Sciatic nerve (tissue), 2 donors: ENCODE results near the gene GPR83. TPM values are rescaled to one million over a fixed set of nuclear protein-coding genes. Genes with fewer than 3 reads are reported as not detected.

ENCODE experiments used
- ATAC-seq: fragments of 200-7000 bp; cut with Tn5 transposase; one replicate; pipeline ENCODE4 v1.9.1; 2020; ENCODE audit warnings: mild to moderate bottlenecking, moderate library complexity
- DNase-seq: peaks from one replicate; pipeline ENCODE4 v3.0.0-alpha.2; 2020; ENCODE audit warnings: low spot score
- intact Hi-C: fragments of 100-400 bp; cut with DNase I; formaldehyde crosslinking; loops from one replicate; pipeline ENCODE4 v1.14.2; 2022
- total RNA-seq: library from RNA; stranded (reverse); fragmentation: NEBNext Ultra II Directional; extraction: Animal tissue kit (Norgen Biotek cat#: 25700); gene quantifications from one replicate; pipeline ENCODE4 v1.2.1, GENCODE V29; 2021
- donor health status: DM: no; HTN: no; CAD: no.
- donor health status: DM: no; HTN: no; CAD: no.

The GPR83 gene
- total RNA-seq = 0.62 TPM

DNA sequence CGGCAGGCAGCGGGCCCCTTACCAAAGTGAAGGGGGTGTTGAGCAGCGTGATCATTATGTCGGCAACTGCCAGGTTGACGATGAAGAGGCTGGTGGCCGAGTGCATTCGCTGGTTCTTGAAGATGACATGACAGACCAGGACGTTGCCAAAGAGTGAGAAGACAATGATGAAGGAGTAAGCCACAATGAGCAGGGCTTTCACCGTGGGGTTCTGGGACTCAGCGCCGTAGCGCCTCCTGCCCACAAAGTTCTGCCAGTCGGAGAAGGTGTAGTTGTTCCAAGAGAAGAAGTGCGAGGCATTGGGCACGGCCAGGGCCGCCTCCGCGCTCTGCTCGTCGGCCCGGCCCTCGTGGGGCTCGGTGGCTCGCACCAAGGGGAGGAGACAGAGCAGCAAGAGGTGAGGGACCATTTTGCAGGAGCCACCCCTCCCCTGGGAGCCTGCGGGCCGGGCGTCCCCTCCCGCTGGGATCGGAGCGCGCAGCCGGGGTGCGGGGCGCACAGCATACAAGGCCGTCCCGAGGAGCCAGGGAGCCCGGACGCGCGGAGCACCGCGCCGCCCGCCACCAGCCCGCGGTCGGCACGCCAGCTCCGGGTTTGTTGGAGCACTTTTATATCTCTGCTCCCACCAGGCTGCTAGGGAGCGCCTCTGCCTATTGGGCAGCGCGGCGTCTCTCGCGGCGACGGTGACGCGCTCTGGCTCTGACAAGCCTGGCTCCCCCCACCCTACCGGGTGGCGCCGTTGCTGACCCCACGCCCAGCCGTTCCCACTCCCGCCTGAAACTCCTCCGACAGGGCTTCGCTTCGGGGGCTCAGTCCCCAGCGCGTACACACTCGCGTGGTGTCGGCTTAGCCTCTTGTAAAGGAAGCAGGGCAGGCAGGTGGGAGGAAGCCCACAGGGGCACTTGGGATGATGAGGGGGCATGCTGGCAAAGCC, at the start of gene GPR83:
Gene GPR83, minus strand, starts transcription at position 581 of the 934 bp plus-strand sequence. Its CDS starts 172 bp downstream, at position 409.
- intact Hi-C loops = no loop called here
- peak; percentile 64 for ATAC-seq
- DNase-seq = no peak

DNA sequence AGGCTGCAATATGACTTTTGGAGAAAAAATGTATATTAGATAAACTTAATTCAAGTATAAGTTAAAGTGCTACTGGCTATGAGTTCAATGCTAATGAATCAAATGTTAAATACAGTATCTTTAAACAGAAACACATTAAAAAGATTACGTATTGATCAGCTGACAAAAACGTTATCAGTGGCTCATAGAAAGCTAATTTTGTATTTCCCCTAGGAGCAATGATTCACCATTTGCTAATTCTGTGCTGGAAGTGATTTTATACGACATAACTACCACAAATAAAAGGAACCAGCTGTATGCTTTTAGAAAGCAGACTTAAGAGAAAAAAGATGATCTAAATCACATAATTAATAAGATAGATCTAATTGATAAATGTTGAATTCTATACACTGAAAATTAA, 48.8 kb upstream of the GPR83 start:
- DNase-seq (no peak), ATAC-seq (no peak)
- intact Hi-C loops = no loop called here

DNA sequence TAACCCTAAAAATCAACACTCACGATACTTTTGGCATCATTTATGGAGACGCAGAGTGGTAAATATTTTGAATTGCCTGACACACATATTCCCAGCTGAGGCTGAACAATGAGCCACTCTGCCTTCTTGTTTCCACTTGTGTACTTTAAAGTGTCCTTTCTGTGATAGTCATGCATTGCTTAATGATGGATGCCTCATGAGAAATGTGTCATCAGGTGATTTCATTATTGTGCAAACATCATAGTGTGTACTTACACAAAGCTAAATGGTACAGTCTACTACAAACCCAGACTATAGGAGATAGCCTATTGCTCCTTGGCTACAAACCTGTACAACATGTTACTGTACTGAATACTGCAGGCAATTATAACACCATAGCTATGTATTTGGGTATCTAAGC, 48.2 kb upstream of the GPR83 start:
- DNase-seq (no peak), ATAC-seq (no peak)
- intact Hi-C loops = no loop called here

DNA sequence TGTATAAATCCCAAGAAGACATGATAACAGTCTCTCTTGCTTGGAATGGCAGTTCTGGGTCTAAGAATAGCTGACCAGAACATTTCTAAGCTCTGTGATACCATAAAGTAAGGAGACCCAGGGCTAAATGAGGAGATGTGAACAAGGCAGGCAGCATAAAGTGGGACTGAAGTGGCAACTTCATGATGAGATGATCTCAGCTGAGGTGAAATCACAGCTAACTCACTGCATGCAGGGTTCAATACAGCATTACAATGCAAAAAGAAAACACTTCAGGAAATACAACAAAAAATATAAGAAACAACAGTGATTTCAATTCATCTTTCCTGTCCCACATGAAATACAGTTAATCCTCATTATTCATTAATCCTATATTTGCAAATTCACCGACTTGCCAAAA, 47.8 kb upstream of the GPR83 start:
- intact Hi-C loops = no loop called here
- ATAC-seq (no peak), DNase-seq (no peak)

DNA sequence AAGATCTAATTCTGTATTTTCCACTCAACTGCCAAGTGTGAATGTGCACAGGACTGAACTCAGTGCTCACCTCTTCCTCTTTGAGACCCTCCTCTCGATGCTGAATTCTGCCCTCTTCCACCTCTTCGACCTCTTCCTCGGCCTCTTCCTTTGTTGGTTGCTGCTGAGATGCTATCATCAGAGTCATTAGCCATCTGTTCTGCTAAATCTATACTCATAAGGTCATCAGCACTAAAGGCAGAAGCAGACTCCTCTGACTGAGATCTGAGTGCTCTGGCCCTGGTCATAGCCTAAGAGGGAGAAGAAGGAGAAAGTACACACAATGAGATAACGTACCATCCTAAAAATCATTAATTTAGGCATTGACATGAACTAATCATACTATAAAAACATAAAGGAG, 45.9 kb upstream of the GPR83 start:
- no peak for ATAC-seq
- DNase-seq = no peak
- intact Hi-C loops = no loop called here

DNA sequence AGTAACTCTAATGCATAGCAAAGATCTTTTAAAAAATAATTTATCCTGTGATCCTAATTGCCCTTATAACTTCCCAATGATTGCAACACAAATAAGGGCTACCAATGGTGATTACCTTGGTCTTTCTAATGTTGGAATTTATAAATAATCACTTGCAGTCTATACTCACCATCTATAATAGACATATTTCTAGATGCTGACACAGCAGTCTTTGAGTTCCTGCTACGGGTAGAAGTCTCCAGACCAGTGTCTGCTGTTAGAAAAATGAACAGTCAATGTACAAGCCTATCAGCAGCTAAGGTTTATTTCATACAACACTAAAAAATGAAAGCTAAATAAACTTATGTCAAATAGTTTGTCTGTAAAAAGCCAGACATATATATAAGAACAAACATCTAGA, 44.4 kb upstream of the GPR83 start:
- DNase-seq = no peak
- ATAC-seq = no peak
- intact Hi-C loops = no loop called here

DNA sequence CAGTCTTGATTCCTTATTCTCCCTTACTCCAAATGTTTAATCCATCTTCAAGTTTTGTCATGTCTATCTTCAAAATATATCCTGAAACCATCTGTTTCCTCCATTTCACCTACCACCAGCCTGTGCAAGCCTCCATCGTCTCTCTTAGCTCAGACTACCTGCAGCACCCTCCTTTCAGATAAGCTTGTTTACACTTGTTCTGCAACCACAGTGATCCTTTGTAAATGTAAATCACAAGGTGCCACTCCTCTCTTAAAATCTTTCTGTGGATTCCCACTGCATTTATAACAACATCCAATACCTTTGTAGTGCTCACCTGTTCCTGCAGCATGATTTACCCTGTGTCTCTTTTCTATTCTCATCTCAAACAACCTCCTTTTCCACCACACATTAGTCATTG, 31.8 kb upstream of the GPR83 start:
- ATAC-seq (no peak), DNase-seq (no peak)
- intact Hi-C loops = no loop called here

DNA sequence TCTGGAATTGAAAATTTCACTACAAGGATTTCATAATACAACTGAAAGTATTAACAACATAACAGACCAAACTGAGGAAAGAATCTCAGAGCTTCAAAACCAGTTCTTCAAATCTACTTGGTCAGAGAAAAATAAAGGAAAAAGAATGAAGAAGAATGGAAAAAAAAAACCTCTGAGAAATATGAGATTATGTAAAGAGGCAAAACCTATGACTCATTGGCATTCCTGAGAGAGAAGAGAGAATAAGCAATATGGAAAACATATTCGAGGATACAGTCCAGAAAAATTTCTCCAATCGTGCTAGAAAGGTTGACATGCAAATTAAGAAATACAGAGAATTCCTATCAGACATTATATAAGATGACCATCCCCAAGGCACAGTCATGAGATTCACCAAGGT, 23.4 kb upstream of the GPR83 start:
- ATAC-seq (no peak), DNase-seq (no peak)
- intact Hi-C loops = no loop called here

DNA sequence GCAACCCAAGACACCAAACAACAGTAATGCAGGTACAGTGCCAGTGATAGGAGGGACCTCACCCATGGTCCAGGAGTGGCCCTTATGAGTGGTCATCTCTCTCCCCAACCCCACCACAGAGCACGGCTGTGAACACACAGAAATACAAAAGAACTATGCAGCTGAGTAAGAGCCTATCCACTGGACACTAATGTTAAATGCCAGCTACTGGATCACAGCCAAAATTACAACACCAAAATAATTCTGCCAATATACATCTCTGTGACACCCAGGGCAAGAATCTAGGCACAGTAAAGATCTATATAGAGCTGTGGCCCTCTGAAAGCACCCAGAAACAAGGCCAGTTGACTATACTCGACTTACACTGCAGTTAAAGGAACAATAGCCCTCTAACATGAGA, 22.8 kb upstream of the GPR83 start:
- DNase-seq (no peak), ATAC-seq (no peak)
- intact Hi-C loops = no loop called here

DNA sequence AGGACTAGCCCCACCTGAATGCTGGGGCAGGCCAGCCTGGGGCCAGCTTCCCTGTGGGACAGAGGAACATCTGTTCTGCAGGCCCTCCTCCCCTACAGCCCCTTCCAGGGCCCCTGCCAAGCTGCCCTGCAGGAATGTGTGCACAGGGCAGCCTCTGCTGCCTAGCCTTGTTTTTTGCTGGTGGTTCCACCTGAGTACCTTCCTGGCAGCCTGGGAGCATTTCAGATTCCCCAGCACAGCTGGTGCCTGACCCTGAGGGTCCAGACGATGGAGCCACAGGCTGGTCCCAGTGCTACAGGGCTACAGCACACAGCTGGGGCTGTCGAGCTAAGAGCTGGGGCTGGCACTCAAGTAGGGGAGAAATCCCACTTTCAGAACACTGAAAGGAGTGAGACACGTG, 22.3 kb upstream of the GPR83 start:
- intact Hi-C loops = no loop called here
- ATAC-seq (no peak), DNase-seq (no peak)

DNA sequence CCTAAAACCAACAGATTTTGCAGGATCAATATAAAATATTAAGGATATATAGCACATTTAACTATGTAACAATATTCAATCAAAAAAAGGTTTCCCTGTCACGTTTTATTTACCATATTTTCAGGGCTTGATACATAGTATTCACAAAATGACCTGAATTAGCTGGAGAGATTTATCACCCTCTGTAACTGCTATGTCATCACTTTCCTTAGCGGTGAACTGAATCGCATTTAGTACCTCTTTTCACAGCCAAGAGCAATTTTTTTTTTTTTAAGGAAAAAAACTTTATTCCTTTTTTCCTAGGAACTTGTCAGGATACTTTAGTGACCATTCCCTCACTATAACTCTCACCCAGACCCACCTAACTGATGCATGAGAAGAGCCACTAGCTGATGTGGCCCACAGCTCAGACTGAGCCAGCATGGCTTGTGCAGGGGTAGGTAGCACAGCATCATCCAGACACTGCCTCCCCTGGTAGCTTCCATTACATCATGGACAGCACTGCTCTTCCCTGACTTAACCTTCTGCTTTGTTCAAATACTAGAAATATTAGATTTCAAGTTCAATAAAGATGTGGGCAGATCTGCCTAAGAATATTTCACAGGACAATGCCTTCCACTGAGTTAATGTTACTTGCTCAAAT, 17.0 kb upstream of the GPR83 start:
- intact Hi-C loops = no loop called here
- no peak for ATAC-seq
- DNase-seq = no peak

DNA sequence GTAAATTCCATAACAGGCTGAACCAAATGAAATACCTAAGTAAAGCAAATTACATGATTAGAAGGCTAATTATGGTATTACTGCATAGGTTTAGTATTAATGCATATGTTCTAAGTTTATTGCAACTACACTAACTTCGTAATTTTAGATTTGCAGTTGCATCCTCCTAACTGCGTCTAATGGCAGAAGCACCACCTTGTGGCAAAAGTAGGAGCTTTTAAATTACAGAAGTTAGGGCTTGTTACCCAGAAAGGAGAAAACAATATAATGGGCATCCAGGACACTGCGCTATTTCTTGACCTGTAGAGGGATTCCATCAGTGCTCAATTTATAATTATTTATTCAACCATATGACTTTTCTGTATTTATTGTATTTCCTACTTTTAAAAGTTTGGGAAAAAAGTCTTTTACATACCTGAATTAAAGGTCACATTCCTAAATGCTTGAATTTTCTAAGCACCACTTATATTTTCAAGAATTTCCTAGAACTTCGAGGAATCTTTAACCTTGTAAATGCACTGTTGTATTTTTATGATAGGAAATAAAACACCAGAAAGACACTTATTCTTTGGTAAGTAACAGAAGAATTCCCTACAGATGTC, 16.3 kb upstream of the GPR83 start:
- ATAC-seq (peak; percentile 79), DNase-seq (no peak)
- intact Hi-C loops = no loop called here

DNA sequence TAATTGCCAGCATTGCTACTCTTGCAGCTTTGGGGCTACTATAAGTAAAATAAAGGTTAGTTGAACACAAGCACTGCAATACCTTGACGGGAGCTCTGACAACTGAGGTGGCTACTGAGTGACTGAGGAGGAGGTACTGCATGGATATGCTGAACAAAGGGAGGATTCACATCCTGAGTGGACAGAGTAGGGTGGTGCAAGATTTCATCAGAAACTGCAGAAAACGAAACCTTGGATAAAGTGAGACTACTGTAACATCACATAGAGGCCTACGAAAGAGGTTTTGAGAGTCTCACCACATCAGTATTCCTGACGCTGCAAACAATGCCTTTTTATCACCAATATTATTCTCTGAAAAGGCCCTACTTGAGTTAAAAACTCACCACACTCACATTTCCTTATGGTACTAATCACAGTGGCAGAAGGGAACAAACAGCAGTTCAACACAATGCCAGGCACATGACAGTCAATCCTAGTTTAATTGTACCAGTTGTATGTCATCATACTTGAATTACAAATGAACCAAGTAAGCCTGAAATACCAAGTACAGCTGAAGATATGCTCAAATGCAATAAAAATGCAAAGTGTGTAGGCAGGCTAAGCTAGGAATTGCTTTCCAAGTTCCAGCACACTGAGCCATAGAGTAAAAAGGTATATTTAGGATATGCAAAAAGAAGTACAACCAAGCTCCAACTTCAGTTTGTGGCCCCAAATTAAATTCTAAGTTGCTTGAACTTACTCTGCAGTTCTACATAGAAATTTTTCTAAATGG, 4.0 kb upstream of the GPR83 start:
- DNase-seq (no peak), ATAC-seq (no peak)
- intact Hi-C loops = no loop called here

DNA sequence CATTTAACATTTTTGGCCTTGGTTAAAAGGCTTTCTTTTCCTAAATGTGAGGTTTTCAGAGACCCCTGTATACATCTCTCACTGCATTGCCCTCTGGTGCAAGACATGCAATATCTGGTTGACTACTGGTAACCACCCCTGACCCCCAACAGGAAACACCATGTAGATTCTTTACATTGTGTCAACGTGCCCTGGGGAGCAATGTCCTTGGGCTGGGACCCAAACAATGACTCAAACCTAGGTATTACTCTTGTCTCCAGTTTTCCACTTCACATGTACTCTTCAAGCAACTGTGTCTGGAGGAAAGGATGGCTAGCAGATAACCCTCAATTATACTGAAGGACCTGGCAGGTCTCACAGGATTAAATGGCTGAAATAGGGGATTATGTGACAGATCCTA, 1.1 kb upstream of the GPR83 start:
- intact Hi-C loops = no loop called here
- DNase-seq = no peak
- no peak for ATAC-seq

DNA sequence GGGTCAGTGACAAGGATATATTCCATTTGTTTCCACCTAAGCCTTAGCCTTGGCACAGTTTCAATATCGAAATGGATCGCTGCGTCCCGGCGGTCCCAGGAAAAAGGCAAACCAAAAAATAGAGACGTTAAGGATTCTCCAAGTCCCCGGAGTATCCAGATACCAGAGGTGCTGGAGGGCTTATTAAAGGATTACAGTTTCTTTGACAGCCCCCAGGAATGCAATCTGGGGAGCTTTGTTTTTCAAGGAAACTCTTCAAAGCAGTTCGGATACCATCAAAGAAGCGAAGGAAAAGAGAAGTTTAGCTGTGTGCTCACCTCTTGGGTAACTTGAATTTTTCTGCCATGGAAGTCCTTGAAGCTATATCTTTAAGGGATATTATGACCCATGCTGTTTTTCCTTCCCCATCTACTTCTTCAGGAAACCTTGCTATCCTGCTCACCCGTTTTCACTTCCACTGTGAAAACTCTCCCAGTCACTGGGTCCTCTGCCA, 600 bp upstream of the GPR83 start:
- DNase-seq = no peak
- ATAC-seq = no peak
- intact Hi-C loops = no loop called here

DNA sequence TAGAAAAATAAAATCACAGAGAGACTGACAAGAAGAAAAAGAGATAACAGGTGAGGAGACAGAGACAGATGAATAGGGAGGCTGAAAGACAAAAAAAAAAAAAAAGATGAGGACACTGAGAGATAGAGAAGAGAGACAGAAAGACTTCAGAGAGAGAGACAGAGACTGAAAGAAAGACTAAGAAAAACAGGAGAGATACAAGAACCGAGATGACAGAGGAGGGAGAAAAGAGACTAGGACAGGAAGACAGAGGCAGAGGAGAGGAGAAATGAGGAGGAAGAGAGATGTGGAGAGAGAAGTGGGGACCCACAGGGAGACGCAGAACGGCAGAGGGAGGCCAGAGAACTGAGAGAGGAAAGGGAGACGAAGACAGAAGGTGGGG, 771 bp downstream of the GPR83 start:
- no peak for DNase-seq
- intact Hi-C loops = no loop called here
- no peak for ATAC-seq

DNA sequence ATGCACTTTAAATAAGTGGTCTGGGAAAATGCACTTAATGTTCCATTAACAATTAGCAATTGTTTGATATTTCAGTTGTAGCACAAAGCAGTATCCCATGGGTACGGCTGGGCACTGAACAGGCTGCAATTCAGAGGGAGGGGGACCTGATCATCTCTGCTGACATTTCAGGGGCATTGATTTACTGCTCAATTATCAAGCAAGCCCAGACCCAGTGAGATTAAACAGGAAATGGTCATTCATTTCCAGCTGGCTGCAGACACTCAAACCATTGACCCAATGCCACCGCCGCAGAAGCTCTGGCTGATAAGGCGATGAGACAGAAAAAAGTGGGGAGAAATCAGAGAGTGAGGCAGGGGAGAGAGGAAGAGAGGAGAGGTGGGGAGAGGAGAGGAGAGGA, 1.2 kb downstream of the GPR83 start:
- no peak for ATAC-seq
- DNase-seq = no peak
- intact Hi-C loops = no loop called here

DNA sequence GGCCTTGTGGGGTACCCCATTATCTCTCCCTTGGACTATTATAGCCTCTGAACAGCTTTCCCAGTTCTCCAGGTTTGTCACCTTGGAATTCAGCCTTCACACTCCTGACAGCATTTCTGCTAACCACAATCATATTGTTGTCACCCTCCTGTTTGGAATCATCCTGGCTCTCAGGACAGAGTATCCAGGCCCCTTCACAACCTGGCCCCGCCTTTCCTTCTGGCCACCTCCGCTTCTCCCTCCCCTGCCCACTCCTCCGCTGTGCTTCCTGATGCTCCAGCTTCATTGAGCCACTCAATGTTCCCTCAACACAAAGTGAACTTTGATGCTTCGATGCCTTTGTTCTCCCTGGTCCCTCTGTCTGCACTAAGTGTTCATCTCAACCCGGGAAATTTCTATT, 3.1 kb downstream of the GPR83 start:
- ATAC-seq = no peak
- intact Hi-C loops = no loop called here
- DNase-seq = no peak

DNA sequence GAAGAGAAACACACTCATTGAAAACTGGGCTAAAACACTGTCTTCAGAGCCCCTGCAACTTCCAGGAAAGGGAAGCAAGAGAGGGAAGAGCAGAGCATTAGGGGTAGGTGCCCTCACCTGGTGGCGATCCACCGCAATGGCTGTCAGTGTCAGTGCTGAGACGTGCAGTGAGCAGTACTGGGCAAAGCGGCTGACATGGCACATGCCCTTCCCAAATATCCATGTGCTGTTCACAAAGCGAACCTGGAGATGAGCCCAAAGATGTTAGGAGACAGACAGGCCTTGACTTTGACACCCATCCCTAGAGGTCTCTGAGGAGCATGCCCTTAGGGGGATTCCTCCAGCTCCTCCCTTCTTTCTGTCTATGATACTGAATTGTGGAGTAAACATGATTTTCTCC, 4.9 kb downstream of the GPR83 start:
- ATAC-seq (no peak), DNase-seq (no peak)
- intact Hi-C loops = no loop called here
